Astrocyte of the spinal cord (primary cell): Measurements from ENCODE around the gene CCDC88B.
"Not testable (repeated sequence)": the region's sequence is repeated elsewhere in the genome, so short reads cannot be mapped to it uniquely, and the experiment has no call there.

Experiments used
- DNase-seq: peaks from one replicate; pipeline ENCODE4 v3.0.0; 2011; ENCODE audit warnings: low read depth, low spot score
- H3K4me3 ChIP-seq: 2 replicates; pipeline ENCODE4 v1.5.1; 2011; ENCODE audit warnings: low read depth, mild to moderate bottlenecking, low read length, moderate library complexity
- in situ Hi-C: cut with HindIII; loops from 2 replicates; pipeline ENCODE4 v1.10.0; 2017; ENCODE audit warnings: low sequenced_read_pairs
- TF ChIP-seq, protein P1 (sequence below): IDR thresholded peaks from 2 replicates; pipeline ENCODE4 v1.5.1; 2012; ENCODE audit warnings: low read depth, mild to moderate bottlenecking, low read length, inconsistent platforms

Gene CCDC88B

DNA sequence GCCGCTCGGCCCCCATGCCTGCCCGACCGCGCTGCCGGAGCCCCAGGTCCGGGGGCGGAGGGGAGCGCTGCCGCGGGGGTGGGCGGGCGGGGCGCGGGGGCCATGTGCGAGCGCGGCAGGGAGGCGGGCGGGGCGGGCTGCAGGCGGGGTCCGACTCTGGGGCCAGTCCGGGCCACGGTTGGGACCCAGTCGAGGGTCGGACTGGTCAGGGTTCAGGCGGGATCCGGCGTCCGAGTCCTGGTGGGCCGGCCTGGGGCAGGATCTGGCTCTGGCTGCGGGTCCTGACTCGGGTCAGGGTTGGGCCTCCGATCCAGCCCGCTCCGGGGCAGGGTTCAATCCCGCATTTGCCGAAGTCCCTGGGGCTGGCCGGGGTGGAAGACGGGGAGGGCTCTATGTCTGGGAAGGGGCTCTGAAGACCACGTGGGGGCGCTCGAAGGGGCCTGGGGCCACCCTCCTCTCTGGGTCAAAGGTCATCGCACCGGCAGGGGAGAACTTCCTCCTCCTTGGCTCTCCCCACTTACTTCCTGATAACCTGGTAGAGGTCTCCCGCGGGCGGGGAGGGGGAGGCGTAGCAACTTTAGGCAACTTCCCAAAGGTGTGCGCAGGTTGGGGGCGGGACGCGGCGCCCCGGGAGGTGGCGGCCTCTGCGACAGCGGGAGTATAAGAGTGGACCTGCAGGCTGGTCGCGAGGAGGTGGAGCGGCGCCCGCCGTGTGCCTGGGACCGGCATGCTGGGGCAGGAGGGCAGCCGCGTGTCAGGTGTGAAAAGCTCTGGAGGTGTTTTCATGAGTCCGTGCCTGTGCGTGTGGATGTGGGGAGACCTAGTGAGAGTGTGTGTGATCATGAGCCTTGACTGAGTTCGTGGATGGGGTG lies 34.1 kb upstream of the CCDC88B start:
- peak; percentile 19 for DNase-seq
- in situ Hi-C loops, result no loop called here
- H3K4me3 ChIP-seq, result peak overlapping the region; percentile 64
- TF ChIP-seq, protein P1, sequence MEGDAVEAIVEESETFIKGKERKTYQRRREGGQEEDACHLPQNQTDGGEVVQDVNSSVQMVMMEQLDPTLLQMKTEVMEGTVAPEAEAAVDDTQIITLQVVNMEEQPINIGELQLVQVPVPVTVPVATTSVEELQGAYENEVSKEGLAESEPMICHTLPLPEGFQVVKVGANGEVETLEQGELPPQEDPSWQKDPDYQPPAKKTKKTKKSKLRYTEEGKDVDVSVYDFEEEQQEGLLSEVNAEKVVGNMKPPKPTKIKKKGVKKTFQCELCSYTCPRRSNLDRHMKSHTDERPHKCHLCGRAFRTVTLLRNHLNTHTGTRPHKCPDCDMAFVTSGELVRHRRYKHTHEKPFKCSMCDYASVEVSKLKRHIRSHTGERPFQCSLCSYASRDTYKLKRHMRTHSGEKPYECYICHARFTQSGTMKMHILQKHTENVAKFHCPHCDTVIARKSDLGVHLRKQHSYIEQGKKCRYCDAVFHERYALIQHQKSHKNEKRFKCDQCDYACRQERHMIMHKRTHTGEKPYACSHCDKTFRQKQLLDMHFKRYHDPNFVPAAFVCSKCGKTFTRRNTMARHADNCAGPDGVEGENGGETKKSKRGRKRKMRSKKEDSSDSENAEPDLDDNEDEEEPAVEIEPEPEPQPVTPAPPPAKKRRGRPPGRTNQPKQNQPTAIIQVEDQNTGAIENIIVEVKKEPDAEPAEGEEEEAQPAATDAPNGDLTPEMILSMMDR, result peak; percentile 35

DNA sequence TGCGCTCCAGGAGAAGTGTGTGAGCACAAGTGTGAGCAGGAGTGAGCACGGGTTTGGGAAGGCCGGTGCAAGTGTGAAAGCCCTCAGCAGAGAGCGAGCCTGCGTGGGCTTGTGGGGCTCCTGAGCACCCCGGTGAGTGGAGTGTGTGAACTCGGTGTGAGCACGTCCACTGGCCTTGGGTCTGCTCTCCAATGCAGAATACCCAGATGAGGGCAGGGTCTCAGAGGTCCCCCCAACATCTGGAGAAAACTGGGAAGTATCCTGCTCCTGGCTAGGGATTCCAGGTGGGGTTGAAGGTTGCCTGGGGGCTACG lies 33.5 kb upstream of the CCDC88B start:
- no peak for DNase-seq
- TF ChIP-seq, protein P1, result no peak
- in situ Hi-C loops, result no loop called here
- peak overlapping the region; percentile 64 for H3K4me3 ChIP-seq

- in situ Hi-C loops, result no loop called here
Observed at GRCh38 chr11:64306876-64307622, 33.0 kb upstream of the CCDC88B start.

DNA sequence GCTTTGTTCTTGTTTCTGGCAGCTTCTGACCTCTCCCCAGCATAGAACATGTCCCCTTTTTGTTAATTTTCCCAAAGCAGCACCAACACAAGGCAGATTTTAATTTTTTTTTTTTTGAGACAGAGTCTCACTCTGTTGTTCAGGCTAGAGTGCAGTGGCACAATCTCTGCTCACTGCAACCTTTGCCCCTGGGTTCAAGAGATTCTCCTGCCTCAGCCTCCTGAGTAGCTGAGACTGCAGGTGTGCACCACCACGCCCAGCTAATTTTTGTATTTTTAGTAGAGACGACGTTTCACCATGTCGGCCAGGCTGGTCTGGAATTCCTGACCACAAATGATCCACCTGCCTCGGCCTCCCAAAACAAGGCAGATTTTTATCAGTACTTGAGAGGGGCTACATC lies 32.2 kb upstream of the CCDC88B start:
- DNase-seq, in situ Hi-C loops, H3K4me3 ChIP-seq: not testable (repeated sequence)

More at GRCh38 chr11:64306876-64307622, 33.0 kb upstream of the CCDC88B start:
- H3K4me3 ChIP-seq, result no peak overlapping the region
- no peak for DNase-seq
- TF ChIP-seq, protein P1, result no peak

DNA sequence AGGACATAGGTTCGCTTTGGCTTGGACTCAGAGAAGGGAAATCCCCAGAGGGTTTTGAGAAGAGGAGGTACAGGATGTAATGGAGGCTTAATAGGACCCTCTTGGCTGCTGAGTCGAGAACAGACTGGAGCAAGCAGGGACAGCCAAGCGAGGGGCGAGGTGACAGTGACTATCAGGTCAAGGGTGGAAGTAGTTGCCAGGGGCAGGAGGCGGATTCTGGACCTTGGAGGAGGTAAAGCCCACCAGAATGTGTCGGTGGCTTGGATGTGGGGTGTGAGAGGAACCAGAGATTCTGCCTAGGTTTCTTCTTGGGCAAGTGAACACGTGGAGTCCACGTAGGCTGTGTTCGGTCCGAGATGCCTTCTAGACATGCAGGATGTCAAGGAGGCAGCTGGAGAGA lies 27.1 kb upstream of the CCDC88B start:
- DNase-seq, result no peak
- in situ Hi-C loops, result no loop called here
- TF ChIP-seq, protein P1, result no peak
- no peak overlapping the region for H3K4me3 ChIP-seq

- TF ChIP-seq, protein P1, result no peak
- in situ Hi-C loops, result no loop called here
- no peak overlapping the region for H3K4me3 ChIP-seq
Observed at GRCh38 chr11:64313491-64314145, 26.4 kb upstream of the CCDC88B start.

More at GRCh38 chr11:64313491-64314145, 26.4 kb upstream of the CCDC88B start:
- no peak for DNase-seq
